Esophagus (tissue), 2 donors: ENCODE results near the gene HOXB9. TPM values are rescaled to one million over a fixed set of nuclear protein-coding genes. Genes with fewer than 3 reads are reported as not detected.

ENCODE experiments used
- H3K27ac ChIP-seq, 2 donors: one replicate each; pipeline ENCODE4 v1.5.1; 2013; ENCODE audit warnings: low read depth in 2 of 2, mild to moderate bottlenecking in 2 of 2, inconsistent platforms in 1 of 2, low read length in 1 of 2, moderate library complexity in 1 of 2
- H3K27me3 ChIP-seq, 2 donors: one replicate each; pipeline ENCODE4 v1.6.1; 2013; ENCODE audit warnings: low read length in 2 of 2, control low read depth in 1 of 2, mild to moderate bottlenecking in 1 of 2; ENCODE audit not compliant: insufficient read depth in 2 of 2, control insufficient read depth in 1 of 2
- H3K36me3 ChIP-seq, 2 donors: one replicate each; pipeline ENCODE4 v1.6.1; 2013; ENCODE audit warnings: low read length in 1 of 2; ENCODE audit not compliant: control insufficient read depth in 2 of 2, insufficient read depth in 2 of 2
- H3K4me1 ChIP-seq, 2 donors: one replicate each; pipeline ENCODE4 v1.6.1; 2013; ENCODE audit warnings: low read length in 1 of 2; ENCODE audit not compliant: control insufficient read depth in 2 of 2, insufficient read depth in 2 of 2
- H3K4me3 ChIP-seq, 2 donors: one replicate each; pipeline ENCODE4 v1.5.1; 2013; ENCODE audit warnings: low read length in 2 of 2, mild to moderate bottlenecking in 2 of 2, low read depth in 1 of 2, moderate library complexity in 1 of 2
- H3K9me3 ChIP-seq, 2 donors: one replicate each; pipeline ENCODE4 v1.6.1; 2013; ENCODE audit warnings: mild to moderate bottlenecking in 2 of 2, low read depth in 1 of 2, low read length in 1 of 2, moderate library complexity in 1 of 2; ENCODE audit not compliant: control insufficient read depth in 2 of 2, insufficient read depth in 1 of 2
- WGBS, 2 donors: extraction: QIAGEN DNeasy Blood & Tissue Kit; methylation state at CpG; one replicate each; pipeline ENCODE4 v1.1.7; 2013; 5-methylcytosine and 5-hydroxymethylcytosine counted together
- polyA plus RNA-seq, 2 donors: library from polyadenylated mRNA; stranded (reverse); fragments of 200-250 nt; gene quantifications; one replicate each; pipeline ENCODE4 v1.2.3, GENCODE V29; 2013
- donor health status: healthy with polysubstance abuse.
- donor health status: Bipolar disorder and iron deficiency.

HOXB9 gene
- polyA plus RNA-seq, 2 donors: 0.02 TPM; not detected in 1

GRCh38 chr17:48612456-48612853 is 13.7 kb downstream of the HOXB9 start:
- no peak overlapping the region for H3K27ac ChIP-seq
- no peaks in the 10 kb centered on the region for H3K9me3 ChIP-seq
- 1 to 6% methylated on average over 15 of the region's 15 CpGs for whole genome bisulfite sequencing, 2 donors
- H3K27me3 ChIP-seq: peaks cover 10 to 56% of the 10 kb centered on the region in 2 donors
- H3K4me3 ChIP-seq: peak overlapping the region in 1 of 2 donors; percentile 16
- H3K4me1 ChIP-seq: peaks cover 6 to 11% of the 10 kb centered on the region in 2 donors
- H3K36me3 ChIP-seq: no peaks in the 10 kb centered on the region

- WGBS, 2 donors: 9 to 10% methylated on average over 33 to 36 of the region's 36 CpGs
Measured at GRCh38 chr17:48611681-48612455, 14.3 kb downstream of the HOXB9 start.

GRCh38 chr17:48611213-48611612 is 14.9 kb downstream of the HOXB9 start:
- H3K36me3 ChIP-seq: no peaks in the 10 kb centered on the region
- peak overlapping the region; percentile 41 to 56 for H3K4me3 ChIP-seq
- no peaks in the 10 kb centered on the region for H3K9me3 ChIP-seq
- H3K27ac ChIP-seq: no peak overlapping the region
- WGBS, 2 donors: 4 to 6% methylated on average over 22 of the region's 22 CpGs
- H3K4me1 ChIP-seq: peaks cover 6 to 11% of the 10 kb centered on the region in 2 donors
- peaks cover 6 to 51% of the 10 kb centered on the region in 2 donors for H3K27me3 ChIP-seq

More at GRCh38 chr17:48611681-48612455, 14.3 kb downstream of the HOXB9 start:
- no peaks in the 10 kb centered on the region for H3K36me3 ChIP-seq
- no peak overlapping the region for H3K4me3 ChIP-seq
- peaks cover 7 to 53% of the 10 kb centered on the region in 2 donors for H3K27me3 ChIP-seq
- no peaks in the 10 kb centered on the region for H3K9me3 ChIP-seq
- no peak overlapping the region for H3K27ac ChIP-seq
- H3K4me1 ChIP-seq: peaks cover 6 to 11% of the 10 kb centered on the region in 2 donors

- H3K9me3 ChIP-seq: no peaks in the 10 kb centered on the region
- H3K27me3 ChIP-seq: peaks cover 6 to 47% of the 10 kb centered on the region in 2 donors
- no peaks in the 10 kb centered on the region for H3K36me3 ChIP-seq
- 1 to 2% methylated on average over 79 of the region's 79 CpGs for WGBS, 2 donors
- peaks cover 6 to 11% of the 10 kb centered on the region in 2 donors for H3K4me1 ChIP-seq
- no peak within 1 kb of the TSS for H3K27ac ChIP-seq
- peak within 1 kb of the TSS; percentile 41 to 56 for H3K4me3 ChIP-seq
Measured at GRCh38 chr17:48610282-48611211, 15.6 kb downstream of the HOXB9 start, which contains the start of gene HOXB7. TSS of gene HOXB7 (minus strand) at chr17:48611017. CDS start at chr17:48610918, 99 bp downstream.

GRCh38 chr17:48609759-48610281 is 16.3 kb downstream of the HOXB9 start:
- 9 to 11% methylated on average over 15 of the region's 15 CpGs for WGBS, 2 donors
- Histone ChIP-seq H3K9me3 (no peaks in the 10 kb centered on the region), H3K36me3 (no peaks in the 10 kb centered on the region), H3K27me3 (peaks cover 9 to 48% of the 10 kb centered on the region in 2 donors), H3K4me3 (peak overlapping the region in 1 of 2 donors; percentile 56), H3K27ac (no peak overlapping the region), H3K4me1 (peaks cover 6 to 11% of the 10 kb centered on the region in 2 donors)

- Histone ChIP-seq H3K27me3 (peaks cover 3 to 47% of the 10 kb centered on the region in 2 donors), H3K27ac (no peak overlapping the region), H3K9me3 (no peaks in the 10 kb centered on the region), H3K4me1 (peaks cover 2 to 8% of the 10 kb centered on the region in 2 donors), H3K36me3 (no peaks in the 10 kb centered on the region), H3K4me3 (no peak overlapping the region)
Measured at GRCh38 chr17:48609033-48609432, 17.1 kb downstream of the HOXB9 start.

- H3K4me3 ChIP-seq: no peak overlapping the region
- H3K9me3 ChIP-seq: no peaks in the 10 kb centered on the region
- H3K4me1 ChIP-seq: peaks cover 2 to 7% of the 10 kb centered on the region in 2 donors
- H3K36me3 ChIP-seq: no peaks in the 10 kb centered on the region
- H3K27ac ChIP-seq: no peak overlapping the region
- 95 to 97% methylated on average over 1 of the region's 1 CpG for WGBS, 2 donors
- H3K27me3 ChIP-seq: peaks cover 3 to 44% of the 10 kb centered on the region in 2 donors
Measured at GRCh38 chr17:48608494-48608834, 17.7 kb downstream of the HOXB9 start.

GRCh38 chr17:48606892-48607614 is 19.1 kb downstream of the HOXB9 start:
- peaks cover 3 to 38% of the 10 kb centered on the region in 2 donors for H3K27me3 ChIP-seq
- no peak overlapping the region for H3K27ac ChIP-seq
- no peaks in the 10 kb centered on the region for H3K36me3 ChIP-seq
- H3K4me1 ChIP-seq: peaks cover 2 to 7% of the 10 kb centered on the region in 2 donors
- no peaks in the 10 kb centered on the region for H3K9me3 ChIP-seq
- 47 to 52% methylated on average over 9 of the region's 9 CpGs for WGBS, 2 donors
- no peak overlapping the region for H3K4me3 ChIP-seq
